Adrenal gland (tissue), 5 donors: ENCODE results near the gene TMEM134.

ENCODE experiments used
- CTCF ChIP-seq, 6 experiments: fragments of 450-650 bp in 4 of 6; fragments of 200-600 bp in 2 of 6; sonication (generic) in 1 of 6; IDR thresholded peaks; 1 replicate in 5 of 6; 2 replicates in 1 of 6; pipeline versions ENCODE4 v1.5.1 to v1.8.0; 2016 to 2021; ENCODE audit warnings: antibody characterized with exemption in 6 of 6, mild to moderate bottlenecking in 2 of 6, moderate library complexity in 1 of 6
- POLR2A ChIP-seq, 2 donors: fragments of 450-650 bp; IDR thresholded peaks; one replicate each; pipeline ENCODE4 v1.6.1; 2017; ENCODE audit warnings: antibody characterized with exemption in 2 of 2, mild to moderate bottlenecking in 2 of 2, moderate library complexity in 1 of 2
- donor health status: DM: no; HTN: no; CAD: no.

DNA sequence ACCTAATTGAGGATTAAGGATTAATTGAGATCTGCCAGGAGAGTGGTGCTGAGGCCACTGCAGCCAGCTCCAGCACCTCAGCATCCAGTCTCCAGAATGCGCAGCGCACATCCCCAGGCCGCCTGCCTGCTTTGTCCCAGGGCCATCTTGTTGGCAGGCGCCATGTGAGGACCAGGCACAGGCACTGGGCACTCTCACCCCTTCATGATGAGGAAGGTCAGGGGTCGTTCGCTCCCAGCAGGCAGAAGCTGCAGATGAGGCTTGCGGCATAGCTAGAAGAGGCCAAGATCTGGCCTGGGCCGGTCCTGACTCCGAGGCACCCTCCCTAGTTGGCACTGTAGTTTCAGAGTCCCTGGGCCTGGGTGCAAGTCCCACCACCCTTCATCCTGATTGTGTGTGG is 47.8 kb upstream of the TMEM134 start:
- TF ChIP-seq CTCF (IDR thresholded peaks at IDR 0.05) = no peak
- no peak for TF ChIP-seq POLR2A (IDR thresholded peaks at IDR 0.05)
